GM12873 (cell line): Measurements from ENCODE around the gene PDXK.

Experiments
- TF ChIP-seq, protein P1 (sequence below): IDR thresholded peaks from 2 replicates; pipeline ENCODE4 v1.5.1; 2012; ENCODE audit warnings: low read depth, mild to moderate bottlenecking, moderate library complexity, low read length, control low read depth; ENCODE audit not compliant: insufficient read depth; ENCODE audit errors: missing control alignments

PDXK gene

DNA sequence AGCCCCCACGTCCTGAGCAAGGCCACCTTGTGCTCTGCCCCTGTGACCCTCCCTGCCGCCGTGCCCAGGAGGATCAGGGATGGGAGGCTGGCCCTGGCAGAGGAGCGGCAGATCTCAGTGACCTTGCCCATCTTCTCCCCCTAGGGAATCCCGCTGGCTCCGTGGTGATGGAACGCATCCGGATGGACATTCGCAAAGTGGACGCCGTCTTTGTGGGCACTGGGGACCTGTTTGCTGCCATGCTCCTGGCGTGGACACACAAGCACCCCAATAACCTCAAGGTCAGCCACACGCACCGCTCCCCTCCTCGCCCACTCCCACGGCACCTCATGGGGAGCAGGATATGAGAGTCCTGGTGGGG lies 34.5 kb downstream of the PDXK start:
- TF ChIP-seq, protein P1, sequence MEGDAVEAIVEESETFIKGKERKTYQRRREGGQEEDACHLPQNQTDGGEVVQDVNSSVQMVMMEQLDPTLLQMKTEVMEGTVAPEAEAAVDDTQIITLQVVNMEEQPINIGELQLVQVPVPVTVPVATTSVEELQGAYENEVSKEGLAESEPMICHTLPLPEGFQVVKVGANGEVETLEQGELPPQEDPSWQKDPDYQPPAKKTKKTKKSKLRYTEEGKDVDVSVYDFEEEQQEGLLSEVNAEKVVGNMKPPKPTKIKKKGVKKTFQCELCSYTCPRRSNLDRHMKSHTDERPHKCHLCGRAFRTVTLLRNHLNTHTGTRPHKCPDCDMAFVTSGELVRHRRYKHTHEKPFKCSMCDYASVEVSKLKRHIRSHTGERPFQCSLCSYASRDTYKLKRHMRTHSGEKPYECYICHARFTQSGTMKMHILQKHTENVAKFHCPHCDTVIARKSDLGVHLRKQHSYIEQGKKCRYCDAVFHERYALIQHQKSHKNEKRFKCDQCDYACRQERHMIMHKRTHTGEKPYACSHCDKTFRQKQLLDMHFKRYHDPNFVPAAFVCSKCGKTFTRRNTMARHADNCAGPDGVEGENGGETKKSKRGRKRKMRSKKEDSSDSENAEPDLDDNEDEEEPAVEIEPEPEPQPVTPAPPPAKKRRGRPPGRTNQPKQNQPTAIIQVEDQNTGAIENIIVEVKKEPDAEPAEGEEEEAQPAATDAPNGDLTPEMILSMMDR: no peak

DNA sequence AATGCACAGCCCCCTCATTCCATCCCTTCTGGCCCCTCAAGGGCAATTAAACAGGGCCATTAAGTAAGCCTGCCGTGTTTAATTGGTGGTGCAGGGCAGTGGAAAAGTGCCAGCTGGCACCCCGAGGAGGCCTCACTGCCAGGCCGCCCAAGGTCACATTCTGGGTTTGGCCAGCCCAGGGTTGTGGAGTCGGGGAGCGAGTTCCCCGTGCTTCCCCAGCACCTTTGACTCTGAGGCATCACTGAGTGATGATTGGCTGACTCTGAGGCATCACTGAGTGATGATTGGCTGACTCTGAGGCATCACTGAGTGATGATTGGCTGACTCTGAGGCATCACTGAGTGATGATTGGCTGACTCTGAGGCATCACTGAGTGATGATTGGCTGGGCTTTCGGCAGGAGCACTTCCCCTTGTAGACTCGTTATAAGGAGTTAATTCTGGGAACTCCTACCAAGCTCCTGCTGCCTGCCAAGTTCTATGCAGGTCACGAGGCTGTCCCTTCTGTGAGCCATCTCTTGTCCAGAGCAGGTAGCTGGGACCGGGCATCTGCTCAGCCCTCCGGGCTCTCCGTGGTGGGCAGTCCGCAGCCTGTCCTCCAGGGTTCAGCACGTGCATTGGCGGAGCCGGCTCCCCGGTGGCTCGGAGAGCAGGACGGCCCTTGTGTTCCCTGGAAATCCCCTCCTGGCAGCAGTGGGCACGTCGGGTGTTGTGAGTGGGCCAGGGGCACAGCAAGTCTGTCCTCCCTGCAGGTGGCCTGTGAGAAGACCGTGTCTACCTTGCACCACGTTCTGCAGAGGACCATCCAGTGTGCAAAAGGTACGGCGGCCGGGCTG lies 36.2 kb downstream of the PDXK start:
- TF ChIP-seq, protein P1: no peak

DNA sequence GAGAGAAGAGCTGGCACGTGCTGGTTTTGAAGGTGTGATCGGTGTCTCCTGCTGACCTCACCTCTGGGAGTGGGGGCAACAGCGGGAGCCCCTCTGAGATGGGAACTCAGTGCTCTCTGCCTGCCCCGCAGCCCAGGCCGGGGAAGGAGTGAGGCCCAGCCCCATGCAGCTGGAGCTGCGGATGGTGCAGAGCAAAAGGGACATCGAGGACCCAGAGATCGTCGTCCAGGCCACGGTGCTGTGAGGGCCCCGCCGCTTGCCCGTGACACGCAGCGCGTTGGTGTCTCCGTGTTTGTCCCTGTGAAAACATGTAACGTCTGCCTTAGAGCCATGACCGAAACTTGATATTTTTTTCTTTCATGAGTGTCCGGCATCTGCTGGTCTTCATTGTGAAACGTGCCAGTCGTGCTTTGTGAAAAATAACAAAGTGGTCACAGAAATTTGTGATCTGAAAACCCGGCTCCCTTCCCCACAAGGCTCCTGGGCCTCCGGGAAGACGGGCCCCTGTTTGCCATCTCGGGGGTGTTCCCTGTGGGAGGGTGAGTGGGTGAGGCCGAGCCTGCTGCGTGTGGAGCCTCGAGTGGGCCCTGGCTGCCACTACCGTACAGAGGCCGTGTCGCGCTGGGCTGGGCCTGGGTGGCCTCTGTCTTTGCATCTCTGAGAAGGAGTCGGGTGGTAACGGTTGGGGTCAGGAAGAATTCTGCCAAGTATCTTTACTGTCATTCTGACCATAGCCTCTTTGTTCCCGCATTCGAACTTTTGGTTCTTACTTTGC lies 37.1 kb downstream of the PDXK start:
- TF ChIP-seq, protein P1: no peak

DNA sequence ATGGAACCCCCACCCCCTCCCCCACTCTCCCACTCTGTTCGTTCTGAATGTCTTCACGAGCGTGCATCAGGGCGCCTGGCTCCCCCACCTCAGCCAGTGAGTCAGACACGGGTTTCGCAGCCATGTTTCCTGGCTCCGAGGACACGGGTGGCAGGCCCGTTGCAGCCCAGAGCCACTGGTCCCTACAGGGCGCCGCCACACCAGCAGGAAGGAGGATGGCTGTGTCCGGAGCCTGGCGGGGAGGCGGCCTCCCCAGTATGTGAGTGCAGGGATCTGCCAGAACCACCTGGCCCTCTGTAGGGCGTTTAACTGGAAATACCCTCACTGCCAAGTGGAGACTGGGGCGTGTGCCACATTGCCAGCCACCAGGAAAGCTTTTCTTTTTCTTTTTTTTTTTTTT lies 38.7 kb downstream of the PDXK start:
- TF ChIP-seq, protein P1: no peak

DNA sequence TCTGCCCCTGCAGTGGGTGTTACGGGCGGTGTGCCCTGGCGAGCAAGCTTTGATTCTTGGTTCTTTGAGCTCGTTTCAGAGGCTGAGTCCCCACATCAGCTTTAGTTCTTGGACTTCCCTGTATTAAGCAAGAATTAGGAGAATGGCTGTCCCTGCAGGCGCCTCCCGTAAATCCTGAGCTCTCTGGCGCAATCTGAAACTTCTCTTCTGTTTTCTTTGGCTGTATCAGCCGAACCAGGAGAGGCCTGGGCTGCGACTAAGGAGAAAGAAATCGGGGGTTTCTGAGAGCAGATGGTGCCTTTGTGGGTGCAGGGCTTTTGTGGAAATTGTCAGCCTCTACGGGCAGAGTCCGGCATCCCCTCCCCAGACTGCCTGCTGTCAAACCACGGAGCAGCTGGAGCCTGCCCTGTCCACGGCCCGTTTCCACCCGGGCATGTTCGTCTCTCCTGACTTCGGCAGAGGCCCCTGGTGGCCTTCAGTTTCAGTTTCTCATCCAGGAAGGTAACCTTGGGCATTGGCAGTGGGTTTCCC lies 39.2 kb downstream of the PDXK start:
- TF ChIP-seq, protein P1: no peak

DNA sequence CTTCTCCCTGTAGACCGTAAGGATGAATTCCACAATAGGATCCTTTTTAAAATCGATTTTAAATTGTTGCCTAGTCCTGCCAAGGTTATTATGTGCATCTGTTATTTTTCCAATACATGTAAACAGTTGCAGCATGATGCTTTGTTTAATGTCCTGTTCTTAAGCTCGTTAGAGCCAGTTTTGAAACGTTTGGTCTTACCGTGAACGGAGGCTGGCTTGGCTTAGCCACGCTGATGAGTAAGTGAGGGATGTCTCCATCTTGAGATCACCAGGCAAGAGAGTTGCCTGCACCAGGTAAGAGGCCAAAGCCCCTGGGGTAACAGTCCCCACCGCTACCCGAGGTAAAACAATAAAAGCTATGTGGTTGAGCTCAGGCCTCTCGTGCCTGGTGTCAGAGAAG lies 39.9 kb downstream of the PDXK start:
- TF ChIP-seq, protein P1: no peak

DNA sequence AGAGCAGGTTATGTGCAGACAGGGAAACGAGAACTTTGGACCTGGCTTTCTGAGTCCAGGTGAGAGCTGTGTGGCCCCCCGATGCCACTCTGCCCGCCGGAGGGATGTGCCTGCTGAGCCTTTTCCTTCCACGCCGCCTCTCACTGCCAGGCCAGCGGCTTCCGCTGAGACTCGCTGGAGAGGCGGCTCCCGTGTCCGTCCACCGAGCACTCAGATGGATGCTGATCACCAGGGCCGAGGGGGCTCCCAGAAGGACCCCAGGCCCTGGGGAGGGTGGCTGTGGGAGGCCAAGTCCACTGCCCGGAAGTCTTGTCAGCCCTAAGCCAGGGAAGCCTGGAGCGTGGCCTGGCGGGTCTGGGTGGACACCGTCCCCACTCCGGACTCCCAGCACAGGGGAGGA lies 40.7 kb downstream of the PDXK start:
- TF ChIP-seq, protein P1: no peak
